T follicular helper cell (primary cell): Measurements from ENCODE around the gene HOXB9.

Source experiments
- DNase-seq: peaks from one replicate; pipeline ENCODE4 v3.0.0-alpha.2; 2020; ENCODE audit warnings: low read depth

Gene HOXB9

DNA sequence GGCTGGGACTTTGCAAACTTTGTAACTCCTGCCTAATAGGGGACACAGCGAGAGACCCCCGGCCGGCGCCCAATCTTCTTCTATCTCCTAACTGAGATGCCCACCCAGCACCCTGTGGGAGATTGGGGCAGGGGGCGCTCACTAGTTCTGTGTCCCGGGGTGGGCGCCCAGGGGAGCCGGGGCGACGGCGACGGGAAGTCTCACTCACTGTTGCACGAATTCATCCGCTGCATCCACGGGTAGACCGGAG is 28.7 kb downstream of the HOXB9 start:
- DNase-seq: no peak

DNA sequence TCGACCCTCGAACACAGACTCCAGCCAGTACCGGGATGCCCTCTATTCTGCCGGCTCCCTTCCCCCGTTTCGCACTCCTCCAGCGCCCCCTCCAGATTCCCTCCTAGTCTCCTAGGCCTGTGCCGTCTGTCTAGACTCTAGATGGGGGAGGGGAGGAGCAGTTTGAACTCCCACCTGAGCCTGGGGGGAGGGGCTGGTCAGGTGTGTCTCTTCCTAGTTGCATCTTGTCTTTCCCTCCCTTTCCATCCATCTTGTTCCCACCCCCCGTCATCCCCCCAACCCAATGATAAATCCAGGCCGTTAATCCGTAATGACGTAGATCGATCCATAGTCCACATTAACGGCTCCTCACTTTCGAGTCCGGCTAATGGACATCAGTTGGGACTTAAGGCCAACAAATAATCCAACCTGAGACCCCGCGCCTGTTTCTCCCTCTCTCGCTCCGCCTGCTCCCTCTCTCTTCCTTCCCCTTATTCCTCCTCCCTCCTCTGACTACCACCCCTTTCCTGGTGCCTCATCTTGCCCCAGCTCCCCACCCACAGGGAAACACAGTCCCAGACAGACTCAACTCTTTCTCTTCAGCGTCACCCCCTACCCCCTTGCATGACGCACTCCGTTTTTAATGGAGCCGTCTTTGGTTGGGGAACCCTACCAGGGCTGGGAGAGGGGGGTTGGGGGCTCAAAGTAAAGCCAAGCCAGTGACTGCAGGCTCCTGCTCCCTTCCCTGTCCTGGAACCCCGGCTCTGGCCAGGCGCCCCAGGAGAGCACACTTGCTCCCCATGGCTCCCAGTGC is 29.2 kb downstream of the HOXB9 start:
- DNase-seq: no peak

DNA sequence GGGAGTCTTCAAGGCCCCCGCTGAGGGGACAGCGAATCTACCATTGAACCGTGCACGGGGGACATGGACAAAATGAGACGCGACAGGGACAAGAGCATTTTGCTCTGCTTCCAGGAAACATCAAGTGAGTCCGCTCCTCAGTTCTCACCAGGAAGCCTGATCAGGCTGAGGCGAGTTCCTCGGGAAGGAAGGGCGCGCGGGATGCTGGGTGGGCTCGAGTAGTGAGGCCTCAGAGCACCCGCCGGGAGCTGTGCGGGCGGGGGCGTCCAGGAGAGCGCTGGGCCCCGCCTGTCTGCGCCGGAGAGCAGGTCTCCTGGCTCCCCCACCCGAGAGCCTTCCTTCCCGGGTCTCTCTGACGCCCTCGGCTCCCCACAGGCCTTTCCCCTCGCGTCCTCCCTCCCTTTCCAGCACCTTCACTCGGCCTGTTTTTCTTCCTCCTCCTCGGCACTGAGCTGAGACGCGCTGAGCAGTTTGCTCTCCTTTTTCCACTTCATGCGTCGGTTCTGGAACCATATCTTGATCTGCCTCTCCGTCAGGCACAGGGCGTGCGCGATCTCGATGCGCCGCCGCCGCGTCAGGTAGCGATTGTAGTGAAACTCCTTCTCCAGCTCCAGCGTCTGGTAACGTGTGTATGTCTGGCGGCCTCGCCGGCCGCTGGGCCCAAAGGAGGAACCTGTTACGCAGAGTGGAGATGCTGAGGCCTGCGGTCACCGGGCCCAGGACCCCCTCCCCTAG is 30.0 kb downstream of the HOXB9 start:
- no peak for DNase-seq

DNA sequence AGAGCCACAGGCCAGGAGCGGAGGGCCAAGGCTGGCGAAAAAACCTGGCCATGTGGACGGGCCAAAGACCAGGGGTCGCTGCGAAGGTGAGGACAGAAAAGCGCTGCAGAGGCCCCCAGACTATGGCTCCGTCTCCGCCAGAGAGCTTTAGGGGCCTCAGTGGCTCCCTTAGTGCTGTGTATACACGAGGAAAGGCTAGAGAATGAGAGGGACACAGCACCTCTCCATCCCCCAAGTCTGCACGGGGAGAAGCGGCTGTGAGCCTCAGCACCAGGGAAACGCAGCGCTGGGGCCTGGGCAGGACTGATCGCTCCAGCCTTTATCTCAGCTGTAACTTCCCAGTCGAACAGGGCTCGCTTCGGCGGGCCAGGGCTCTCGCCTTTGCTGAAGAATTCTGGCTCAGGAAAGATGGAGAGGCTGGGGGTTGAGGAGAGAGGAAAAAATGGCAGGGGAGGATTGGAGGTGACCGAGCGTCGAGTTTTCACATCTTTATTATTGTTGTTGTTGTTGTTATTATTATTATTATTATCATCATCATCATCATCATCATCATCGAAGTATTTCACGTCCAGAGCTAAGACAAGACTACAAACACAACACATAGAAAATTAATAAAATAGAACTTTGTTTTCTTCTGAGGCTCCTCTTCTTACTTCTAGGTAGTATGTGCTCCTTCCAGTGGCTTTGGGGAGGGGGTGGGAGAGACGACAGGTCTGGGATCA is 30.7 kb downstream of the HOXB9 start:
- DNase-seq: no peak

DNA sequence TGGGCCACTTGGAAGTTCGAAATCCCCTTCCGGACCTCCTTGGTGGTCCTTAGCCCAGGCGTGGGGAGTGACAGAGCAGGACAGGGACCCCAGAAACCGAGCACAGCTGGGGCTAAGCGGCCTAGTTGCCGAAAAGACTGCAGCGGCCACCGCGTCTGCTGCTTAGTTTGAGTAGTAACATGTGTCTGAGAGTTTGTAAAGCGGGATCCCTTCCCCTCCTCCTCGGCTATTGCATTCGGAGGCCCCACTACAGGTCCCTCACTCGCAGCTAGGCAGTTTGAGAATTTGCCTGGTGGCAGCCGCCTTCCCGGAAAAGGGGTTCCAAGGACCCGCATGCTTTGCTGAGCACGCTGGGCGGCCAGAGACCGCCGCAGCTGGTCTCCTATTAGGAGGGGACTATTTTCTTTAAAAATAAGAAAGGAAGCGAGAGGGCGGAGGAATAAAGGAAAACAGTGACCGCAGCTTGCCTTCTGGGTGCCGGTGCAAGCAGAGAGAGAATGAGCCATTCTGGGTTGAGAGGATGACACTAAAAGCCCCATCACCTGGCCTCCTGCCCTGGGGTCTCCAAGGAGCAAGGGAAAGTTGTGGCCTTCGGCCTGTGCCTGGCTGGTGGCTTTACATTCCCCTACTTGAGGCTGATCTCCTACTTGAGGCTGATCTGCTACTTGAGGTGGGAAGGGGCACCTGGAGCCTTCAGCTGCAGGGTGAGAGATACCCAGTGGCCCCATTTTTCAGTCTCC is 31.4 kb downstream of the HOXB9 start:
- DNase-seq: no peak

DNA sequence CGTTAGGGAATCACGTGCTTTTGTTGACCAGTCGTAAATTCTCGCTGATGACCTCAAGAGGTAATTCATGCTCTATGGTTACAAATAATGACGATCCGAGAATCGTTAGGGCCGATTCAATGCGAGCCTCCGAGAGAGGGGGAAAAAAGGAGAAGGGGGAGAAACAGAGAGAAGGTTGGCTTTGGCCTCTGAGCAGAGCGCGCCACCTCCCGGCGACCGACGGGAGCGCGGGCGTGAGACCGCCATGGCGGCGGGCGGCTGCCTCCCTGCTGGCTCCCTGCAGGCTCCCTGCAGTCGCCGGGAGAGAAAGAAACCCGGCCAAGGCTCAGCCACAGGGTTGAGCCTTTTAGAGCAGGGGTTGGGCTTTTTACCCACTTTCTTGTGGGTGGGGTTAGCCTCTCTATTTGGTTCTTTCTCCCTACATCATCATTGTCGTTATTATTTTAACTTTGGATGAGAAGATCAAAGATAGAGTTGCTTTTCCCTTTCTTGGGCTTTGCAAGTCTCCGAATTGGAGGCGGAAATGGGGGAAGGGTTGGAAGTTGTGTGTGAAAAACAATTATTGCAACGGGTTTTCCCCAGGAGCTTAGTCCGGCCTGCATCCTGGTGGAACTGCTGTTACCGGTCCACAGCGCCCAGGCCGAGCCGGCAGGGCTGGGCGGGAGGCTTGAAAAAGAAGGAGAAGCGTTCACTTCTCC is 32.2 kb downstream of the HOXB9 start:
- peak; percentile 69 for DNase-seq

DNA sequence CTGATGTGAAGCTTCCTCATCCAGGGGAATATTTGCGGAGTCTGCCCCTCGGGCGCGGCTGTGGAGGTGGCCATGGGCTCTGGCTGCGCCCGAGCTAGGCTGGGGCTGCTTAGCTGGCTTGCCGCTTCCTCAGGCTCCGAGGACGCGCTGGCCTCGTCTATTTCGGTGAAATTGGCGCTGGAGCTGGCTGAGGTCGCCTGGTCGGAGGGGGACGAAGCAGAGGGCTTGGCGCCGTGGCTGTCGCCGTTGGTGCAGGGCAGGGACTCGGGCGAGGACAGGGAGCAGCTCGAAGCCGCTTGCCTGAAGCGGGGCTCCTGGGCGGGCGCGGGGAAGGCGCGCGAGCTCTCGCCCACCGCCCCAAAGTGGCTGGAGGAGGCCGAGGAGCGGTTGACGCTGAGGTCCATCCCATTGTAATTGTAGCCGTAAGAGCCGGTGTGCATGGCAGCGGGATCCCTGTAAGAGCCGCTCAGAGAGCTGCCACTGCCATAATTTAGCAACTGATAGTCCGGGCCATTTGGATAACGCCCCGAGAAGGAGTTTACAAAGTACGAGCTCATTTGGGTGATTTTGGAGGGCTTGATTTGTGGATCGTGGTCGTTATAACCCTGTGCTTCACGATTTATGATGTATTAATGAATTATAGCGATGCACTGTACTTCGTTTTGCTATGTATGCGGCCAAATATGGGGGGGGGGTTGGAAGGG is 32.9 kb downstream of the HOXB9 start, which contains the start of gene HOXB5:
HOXB5 (minus strand) TSS at position 654 of the 704 bp plus-strand sequence; CDS start at position 557, 97 bp downstream.
- DNase-seq: no peak

DNA sequence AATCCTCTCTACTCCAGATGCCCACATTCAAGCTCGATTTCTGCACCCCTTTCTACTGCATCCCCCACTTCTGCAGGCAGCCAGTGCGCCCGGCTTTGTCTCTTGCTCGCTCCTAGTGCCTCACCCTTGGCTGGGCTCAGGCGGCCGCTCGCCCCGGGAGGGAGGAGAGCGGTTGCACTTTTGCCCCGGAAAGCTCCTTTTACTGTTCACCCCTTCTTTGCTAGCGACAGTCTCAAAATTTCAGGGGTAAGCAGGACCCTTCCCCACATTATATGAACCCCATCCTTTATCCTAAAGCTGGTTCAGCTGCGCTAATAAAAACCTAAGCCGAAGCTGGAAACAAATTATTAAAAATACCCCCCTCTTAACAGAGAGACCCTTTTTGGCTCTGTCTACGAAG is 33.6 kb downstream of the HOXB9 start:
- DNase-seq: no peak

DNA sequence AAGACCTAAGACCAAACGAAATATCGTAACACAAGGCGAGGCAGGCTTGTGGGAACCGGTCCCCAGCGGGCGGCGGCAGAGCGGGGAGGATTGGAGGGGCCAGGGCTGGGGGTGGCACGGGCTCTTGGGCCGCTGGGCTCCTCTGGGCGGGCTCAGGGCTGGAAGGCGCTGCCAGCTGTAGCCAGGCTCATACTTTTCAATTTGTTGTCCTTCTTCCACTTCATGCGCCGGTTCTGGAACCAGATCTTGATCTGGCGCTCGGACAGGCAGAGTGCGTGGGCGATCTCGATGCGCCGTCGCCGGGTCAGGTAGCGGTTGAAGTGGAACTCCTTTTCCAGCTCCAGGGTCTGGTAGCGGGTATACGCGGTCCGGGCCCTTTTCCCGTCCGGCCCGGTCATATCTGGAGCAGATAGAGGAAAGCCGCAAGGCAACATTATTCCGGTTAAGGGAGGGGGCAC is 34.1 kb downstream of the HOXB9 start:
- DNase-seq: no peak

DNA sequence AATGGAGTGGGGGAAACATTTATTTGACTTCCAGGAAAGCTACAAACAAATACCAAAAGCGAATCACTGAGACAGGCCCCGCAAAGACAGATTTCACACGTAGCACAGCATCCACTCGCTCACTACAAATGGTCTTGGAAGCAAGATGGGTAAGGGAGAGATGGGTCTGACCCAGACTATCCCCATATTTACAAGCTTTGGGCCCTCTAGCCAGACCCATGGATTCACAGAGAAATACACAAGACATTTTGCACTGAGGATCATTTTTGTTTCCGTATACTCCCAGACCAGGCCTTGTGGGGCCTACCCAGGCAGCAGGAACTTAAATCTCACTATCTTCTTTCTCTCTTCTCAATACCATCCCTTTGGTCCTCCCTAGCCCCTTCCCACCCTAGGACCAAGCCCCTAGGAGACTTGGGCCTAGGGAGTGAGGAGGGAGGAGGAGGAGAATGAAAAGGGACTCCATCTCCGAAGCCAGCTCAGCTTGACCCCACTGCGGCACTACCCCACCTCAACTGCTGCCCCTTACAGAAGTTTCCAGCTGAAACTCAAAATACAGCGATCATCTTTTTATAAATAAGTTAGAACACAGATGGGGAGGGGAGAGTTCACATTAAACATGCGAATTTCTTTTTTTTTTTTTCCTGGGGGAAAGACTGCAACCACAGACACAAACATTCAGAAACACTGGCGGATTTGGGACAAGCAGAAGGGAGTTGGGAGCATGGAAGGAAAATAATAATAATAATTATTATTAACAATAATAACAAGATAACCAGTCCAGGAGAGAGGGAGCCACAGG is 34.7 kb downstream of the HOXB9 start:
- no peak for DNase-seq

DNA sequence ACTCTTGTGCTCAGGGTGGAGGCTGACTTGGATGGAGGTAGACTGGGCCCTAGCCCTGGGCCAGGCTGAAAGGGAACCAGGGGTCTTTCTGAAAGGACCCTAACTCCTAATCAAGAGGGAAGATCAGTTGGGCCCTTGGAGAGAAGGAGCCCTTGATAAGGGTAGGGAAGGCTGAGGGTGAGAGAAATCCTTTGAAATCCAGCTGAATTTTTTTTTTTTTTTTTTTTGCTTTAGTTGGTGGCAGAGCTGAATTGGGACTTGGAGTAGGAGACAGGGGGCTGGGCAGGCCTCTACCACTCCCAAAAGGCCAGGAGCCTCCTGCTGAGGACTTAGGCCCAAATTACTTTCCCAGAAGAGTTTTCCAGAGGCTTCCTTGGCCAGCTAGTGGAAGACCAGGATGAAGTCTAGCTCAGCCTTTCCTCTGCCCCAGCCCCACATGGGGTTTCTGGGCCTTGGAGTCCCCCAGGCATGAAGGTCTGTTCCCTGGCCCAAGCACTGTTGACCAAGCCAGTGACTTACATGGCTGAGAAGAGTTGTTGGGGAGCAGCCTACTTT is 35.5 kb downstream of the HOXB9 start:
- DNase-seq: no peak

DNA sequence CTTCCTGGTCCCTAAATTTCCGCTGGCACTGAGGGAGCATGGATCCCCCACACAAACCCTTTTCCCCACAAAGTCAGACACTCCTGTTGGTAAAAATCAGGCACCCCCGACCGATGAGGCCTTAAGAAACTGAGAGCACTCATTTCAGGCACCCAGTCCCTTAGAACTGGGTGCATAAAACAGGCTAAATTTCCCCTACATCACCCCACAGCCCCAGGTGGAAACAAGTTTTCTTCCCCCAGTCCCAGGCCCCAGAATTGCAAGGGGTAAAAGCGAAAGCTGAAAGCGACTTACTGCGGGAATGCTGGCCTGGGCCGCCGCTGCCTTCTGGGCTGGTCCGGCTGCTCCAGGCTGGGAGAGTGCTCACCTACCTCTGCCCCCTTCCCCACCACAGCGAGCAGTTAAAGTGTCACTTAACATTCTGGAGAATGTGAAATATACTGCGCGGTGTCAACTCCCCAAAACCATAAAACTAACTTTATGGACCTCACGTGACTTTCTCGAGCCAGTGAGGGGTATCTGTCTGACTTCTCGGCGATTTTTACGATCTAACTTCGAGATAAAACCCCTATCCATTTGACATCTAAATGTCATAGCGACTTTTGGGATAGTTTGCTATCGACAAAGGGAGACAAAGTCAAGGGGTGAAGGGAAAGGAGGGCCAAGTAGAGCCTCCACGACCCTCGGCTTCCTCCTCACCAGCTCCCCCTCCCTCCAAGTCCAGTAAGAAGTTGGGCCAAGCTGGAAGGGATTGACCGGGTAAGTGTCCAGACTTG is 36.1 kb downstream of the HOXB9 start, which contains the start of gene HOXB3:
HOXB3 (minus strand) TSS at position 411 of the 776 bp plus-strand sequence. CDS start 37,767 bp downstream, outside the sequence.
- DNase-seq: no peak

DNA sequence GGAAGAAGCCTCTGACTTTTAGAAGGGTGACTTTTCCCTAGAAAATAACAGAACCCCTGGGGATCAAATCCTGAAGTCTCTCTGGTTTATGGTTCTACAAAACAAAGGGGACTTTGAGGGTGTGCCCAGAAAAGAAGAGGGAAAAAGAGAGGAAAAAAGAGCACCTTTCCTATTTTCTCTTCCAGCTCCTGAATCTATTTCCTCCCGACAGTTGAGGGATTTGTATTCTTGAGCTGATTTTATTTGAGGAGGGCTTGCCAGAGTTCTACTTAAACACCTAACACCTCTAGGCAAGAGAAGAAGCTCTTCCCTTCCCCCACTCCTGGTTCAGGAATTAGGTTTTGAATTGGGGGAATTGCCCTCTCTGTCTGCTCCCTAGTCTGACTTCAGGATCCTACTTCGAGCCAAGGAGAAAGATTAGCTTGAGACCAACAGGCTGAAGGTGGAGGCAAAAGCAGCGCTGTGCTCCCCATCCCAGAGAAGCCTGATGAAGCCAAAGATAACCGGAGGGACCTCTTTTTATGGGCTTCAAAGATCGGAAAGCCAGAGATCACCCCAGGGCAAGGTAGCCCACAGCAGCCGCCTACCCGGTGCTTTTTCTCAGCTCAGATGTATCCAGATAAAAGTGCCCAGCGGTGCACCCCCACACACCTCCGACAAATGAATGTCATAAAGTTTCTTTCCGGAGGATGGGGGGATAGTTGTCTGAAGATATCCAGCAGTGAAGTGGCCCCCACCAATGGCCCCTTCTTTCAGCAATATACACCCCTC is 36.9 kb downstream of the HOXB9 start:
- no peak for DNase-seq

DNA sequence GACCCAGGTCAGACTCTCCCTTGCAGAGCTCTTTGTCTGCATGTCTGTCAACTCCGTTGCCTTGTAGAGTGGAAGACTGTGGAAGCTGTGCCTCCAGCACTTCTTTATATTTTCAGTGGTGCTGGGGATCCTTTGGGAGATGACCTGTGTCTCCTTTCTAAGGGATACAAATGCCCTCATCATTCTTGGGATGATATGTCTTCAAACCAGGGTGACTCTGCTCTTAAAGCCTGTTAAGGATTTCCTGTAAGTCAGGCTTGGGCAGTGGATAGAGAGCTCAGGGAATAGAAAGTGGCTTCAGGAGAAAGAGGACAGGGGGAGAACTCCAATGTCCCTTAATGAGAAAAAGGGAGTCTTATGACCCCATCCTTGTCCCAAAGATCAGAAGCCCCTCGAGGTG is 37.6 kb downstream of the HOXB9 start:
- DNase-seq: no peak

DNA sequence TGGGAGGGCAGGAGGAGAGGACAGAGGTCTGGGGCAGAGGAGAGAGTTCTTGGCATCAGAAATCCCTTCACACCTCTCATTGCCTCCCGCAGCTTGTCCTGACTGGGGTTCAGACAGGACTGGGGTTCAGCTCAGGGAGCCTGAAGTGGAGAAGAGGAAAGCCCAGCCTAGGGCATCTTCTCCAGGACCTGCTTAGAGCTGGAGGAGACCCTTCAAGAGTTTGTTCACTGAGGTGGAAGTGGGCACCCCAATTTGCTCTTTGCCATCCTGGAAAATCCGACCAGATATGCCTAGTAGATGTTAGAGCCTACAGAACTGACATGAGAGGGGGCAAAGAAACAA is 38.1 kb downstream of the HOXB9 start:
- no peak for DNase-seq

DNA sequence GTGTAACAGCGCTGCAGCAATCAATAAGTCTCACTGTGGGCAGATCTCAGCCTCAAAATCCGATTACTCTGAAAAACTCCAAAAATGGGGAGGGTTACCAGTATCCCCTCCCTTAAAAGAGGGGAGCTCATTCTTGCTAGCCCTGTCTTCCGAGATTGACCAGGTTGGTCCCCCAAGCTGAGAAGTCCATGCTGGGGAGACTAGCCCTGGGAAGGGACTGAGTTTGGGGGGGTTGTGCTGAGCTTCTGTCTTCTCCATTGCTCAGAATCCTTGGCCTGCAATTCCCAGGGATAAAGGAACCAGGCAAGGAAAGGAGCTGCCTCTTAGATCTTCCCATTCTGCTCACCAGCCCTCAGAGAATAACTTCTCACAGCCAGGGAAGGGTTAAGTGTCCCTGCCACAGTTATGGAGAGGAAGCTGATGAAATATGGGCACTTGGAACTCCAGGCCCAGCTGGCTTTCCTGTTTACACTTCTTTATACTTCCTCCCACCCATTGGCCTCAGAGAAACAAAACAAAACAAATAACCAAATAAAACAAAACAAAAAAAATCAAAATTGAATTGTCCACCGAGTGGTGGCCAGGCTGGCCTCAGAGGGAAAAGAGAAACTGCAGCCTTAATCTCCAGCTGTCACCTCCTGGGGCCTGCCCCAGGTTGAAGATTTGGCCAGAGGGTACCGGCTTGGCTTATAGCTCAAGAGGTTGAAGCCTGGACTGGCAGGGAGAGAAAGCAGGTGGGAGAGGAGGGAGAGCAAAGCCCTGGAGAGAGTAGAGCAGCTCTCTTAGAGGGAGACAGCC is 38.7 kb downstream of the HOXB9 start:
- DNase-seq: no peak
